IPS-18c (cell line): ENCODE measurements around the gene CSTPP1.

Source experiments
- H3K4me3 ChIP-seq: 2 replicates; pipeline ENCODE4 v1.7.0; 2013; ENCODE audit warnings: low read depth, mild to moderate bottlenecking, low read length, moderate library complexity; ENCODE audit not compliant: insufficient read depth
- H3K9me3 ChIP-seq: one replicate; pipeline ENCODE4 v1.6.1; 2013; ENCODE audit warnings: mild to moderate bottlenecking, low read length, moderate library complexity; ENCODE audit not compliant: control insufficient read depth, insufficient read depth

Gene CSTPP1

GRCh38 chr11:47148903-47149531, 212.5 kb downstream of the CSTPP1 start:
- Histone ChIP-seq H3K4me3 (no peak overlapping the region), H3K9me3 (no peaks in the 10 kb centered on the region)

DNA sequence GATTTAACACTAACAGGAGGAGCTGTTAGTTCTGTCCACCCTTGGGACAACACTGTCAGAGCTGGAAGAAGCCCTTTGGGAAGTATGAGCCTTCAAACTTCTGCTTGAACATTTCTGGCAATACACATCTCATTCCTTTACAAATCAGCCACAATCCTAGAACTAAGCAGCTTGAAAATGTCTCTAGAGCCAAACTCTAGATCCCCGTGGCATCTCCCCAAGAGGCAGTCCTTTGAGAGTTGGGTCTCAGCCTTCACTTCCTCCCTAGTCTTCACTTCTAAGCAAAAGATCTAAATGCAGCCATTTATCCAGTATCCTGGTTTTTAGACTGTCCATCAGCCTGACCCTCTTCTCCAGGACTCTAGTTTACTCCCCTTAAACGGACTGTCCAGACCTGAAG, 213.2 kb downstream of the CSTPP1 start:
- Histone ChIP-seq H3K9me3 (no peaks in the 10 kb centered on the region), H3K4me3 (no peak overlapping the region)

DNA sequence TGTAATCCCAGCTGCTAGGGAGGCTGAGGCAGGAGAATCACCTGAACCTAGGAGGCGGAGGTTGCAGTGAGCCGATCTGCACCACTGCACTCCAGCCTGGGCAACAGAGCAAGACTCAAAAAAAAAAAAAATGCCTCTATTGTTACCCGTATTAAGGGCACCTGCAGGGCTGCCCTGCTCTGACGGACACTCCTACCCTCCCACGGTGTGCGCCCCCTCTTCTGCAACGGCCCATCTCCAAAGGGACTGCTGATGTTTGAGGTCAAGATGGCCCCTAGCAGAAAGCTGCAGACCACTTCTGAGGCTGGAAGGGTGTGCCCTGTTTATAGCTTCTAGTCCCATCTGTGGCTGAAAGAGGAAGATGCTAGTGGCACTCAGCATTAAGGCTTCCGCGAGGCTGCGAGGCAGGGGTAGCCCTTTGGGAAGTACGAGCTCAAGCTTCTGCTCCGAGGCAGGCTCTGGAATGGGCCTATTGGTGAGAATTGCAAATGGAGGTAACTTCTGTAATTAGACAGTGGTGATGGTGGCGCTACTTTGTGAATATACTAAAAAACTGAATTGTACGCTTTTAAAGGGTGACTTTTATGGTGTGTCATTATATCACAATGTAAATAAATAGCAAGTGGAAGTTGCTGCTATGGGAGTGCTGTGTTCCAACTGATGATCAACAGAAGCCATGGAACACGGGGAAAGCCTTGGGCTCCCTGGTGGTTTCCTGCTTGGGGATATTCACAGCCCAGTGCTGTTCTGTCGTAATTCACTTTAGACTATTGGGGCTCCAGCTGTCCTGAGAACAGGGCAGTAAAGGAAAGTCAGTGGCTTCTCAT, 215.8 kb downstream of the CSTPP1 start:
- no peak overlapping the region for H3K4me3 ChIP-seq
- H3K9me3 ChIP-seq = no peaks in the 10 kb centered on the region

DNA sequence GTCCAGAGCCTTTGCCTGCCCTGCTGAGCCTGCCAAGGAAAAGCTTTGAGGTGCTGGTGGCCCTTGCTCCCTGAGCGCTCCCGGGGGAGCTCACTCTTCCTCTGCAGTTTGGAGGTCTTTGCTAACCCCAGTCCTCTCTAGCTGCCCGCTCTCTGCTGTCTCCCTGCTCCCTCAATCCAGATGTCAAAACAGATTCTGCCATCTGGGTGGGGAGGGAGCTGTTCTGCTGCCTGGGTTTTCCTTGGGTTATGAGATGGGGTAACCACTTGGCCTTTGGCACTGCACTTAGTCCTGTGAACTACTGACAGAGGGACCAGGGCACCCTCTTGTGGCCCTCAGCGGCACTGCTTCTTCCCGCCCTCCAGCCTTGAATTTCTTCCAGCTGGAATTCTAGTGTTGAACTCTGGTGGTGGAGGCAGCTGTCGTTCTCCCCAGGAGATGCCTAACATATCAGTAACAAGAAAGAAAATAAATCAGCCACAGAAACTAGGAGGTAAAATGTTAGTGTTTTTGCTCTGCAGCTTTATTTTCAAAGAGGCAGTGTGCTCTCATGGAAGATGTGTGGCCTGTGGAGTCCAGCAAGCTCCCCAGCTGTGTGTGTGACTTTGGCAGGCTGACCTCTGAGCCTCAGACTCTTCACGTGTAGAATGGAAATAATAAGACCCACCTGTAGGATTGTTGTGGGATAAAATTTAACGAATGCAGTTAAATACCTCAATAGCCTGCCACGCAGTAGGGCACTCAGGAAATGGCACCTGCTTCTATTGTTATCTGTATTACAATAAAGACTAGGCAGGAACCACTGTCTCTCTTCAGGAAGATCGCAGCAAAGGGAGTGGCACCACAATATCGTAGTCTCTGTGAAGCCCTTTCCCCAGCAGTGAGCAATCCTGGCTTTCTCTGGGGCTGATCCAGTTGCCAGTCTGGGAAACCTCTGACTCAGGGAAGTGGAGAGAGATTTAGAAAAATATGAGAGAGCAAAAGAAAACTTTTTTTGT, 216.7 kb downstream of the CSTPP1 start:
- H3K4me3 ChIP-seq = no peak overlapping the region
- no peaks in the 10 kb centered on the region for H3K9me3 ChIP-seq

GRCh38 chr11:47154616-47155570, 218.3 kb downstream of the CSTPP1 start:
- H3K9me3 ChIP-seq = no peaks in the 10 kb centered on the region
- no peak overlapping the region for H3K4me3 ChIP-seq

DNA sequence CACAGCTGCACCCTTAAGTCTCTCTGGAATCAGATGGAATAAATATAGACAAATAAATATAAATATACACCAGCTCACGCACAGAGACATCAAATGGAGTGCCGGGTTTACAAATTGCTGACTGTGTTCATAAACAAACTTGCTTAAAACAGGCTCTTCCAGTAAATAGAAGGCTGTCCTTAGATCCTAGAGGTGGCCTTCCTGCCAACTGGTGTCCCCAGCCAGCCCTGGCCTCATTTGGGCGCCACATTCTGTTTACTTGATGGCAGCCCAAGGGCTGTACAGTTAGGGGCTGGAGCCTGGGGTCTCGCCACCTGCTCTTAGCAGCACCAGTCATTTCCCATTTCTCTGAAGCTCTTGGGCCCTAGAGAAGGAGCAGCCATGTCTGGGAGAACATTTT, 219.3 kb downstream of the CSTPP1 start:
- H3K4me3 ChIP-seq = no peak overlapping the region

GRCh38 chr11:47156333-47156732, 219.8 kb downstream of the CSTPP1 start:
- H3K9me3 ChIP-seq = no peaks in the 10 kb centered on the region
- no peak overlapping the region for H3K4me3 ChIP-seq

More for the DNA sequence above, 219.3 kb downstream of the CSTPP1 start:
- H3K9me3 ChIP-seq = no peaks in the 10 kb centered on the region

GRCh38 chr11:47156951-47157350, 220.4 kb downstream of the CSTPP1 start:
- H3K4me3 ChIP-seq = no peak overlapping the region
- no peaks in the 10 kb centered on the region for H3K9me3 ChIP-seq

- no peaks in the 10 kb centered on the region for H3K9me3 ChIP-seq
- H3K4me3 ChIP-seq = no peak overlapping the region
These were observed 221.2 kb downstream of the CSTPP1 start for GRCh38 chr11:47157805-47158204.

DNA sequence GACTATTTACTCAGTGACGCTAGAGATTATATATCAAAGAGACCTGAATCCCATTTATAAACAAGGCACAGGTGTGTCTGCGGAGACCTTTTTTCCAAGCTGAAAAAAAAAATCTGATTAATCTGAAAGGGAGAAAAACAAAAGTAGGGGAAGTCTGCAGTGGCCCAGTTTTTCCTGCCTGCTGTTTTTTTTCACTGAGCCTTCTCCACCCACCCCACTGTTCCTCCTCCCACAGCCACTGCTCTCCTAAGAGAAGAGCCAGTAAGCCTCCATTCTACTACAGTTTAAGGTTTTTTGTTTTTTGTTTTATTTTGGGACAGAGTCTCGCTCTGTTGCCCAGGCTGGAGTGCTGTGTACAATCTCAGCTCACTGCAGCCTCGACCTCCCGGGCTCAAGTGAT, 221.7 kb downstream of the CSTPP1 start:
- Histone ChIP-seq H3K9me3 (no peaks in the 10 kb centered on the region), H3K4me3 (no peak overlapping the region)

- Histone ChIP-seq H3K9me3 (no peaks in the 10 kb centered on the region), H3K4me3 (no peak overlapping the region)
These were observed 224.2 kb downstream of the CSTPP1 start for GRCh38 chr11:47160753-47161133.

GRCh38 chr11:47161134-47161854, 224.7 kb downstream of the CSTPP1 start:
- Histone ChIP-seq H3K4me3 (no peak overlapping the region), H3K9me3 (no peaks in the 10 kb centered on the region)

- Histone ChIP-seq H3K4me3 (no peak overlapping the region), H3K9me3 (no peaks in the 10 kb centered on the region)
These were observed 225.3 kb downstream of the CSTPP1 start for GRCh38 chr11:47161890-47162289.

GRCh38 chr11:47162426-47162825, 225.9 kb downstream of the CSTPP1 start:
- Histone ChIP-seq H3K4me3 (no peak overlapping the region), H3K9me3 (no peaks in the 10 kb centered on the region)

GRCh38 chr11:47163193-47163592, 226.6 kb downstream of the CSTPP1 start:
- no peaks in the 10 kb centered on the region for H3K9me3 ChIP-seq
- no peak overlapping the region for H3K4me3 ChIP-seq

DNA sequence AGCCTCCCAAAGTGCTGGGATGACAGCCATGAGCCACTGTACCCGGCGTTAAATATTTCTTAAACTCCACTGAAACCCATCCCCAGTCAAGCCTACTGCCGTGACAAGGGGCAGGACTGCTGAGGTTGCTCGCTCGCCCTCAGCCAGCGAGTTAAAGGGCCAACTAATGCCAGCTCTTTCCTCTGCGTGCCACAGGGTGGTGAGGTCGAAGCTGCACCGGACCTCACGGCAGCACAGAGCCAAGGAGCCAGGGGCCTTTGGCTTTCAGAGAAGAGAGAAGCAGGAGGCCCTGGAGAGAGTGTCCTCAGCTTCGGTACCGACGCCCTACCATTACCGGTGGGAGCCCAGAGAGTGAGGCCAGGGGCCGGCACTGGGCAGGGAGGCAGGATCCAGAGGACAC, 227.3 kb downstream of the CSTPP1 start:
- Histone ChIP-seq H3K9me3 (no peaks in the 10 kb centered on the region), H3K4me3 (no peak overlapping the region)
